ENCODE measurements around the gene RHOF.
"Not testable (repeated sequence)": the region's sequence is repeated elsewhere in the genome, so short reads cannot be mapped to it uniquely, and the experiment has no call there.

Gene RHOF

DNA sequence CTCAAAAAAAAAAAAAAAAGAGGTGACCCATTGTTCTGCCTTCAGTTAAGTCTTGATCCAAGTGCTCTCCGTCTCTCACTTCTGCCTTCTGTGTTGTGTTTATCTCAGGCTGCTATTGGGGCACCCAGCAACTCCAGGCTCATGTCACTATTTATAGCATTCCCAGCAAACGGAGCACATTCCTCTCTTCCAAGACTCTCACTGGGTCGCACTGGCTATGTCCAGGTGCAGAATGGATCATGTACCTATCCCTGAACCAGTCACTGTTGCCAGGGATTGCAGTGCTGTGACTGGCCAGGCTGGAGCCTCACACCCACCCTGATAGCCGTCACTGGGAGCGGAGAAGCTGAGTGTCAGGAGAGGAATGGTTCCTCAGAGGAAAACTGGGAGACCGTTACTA is 31.2 kb downstream of the RHOF start:
- H3K79me1 ChIP-seq (ENCODE audit: low read length), result no peaks in the 10 kb centered on the region
- no peak overlapping the region for H2AK5ac ChIP-seq (ENCODE audit: low read length)
- WGBS (ENCODE audit: extremely low coverage, insufficient coverage, insufficient read length), result no CpG with 5 or more reads among the region's 6 CpGs
- H3K4ac ChIP-seq (ENCODE audit: low read depth, low read length), result no peak overlapping the region
- H4K12ac ChIP-seq (ENCODE audit: low read depth, low read length), result no peak overlapping the region
- H3K9me3 ChIP-seq (ENCODE audit: insufficient read depth, low read depth, low read length), result no peaks in the 10 kb centered on the region
- no peak overlapping the region for H3K27ac ChIP-seq (ENCODE audit: low read depth, low read length)
- H2AFZ ChIP-seq (ENCODE audit: insufficient read depth, low read length, poor library complexity), result no peak overlapping the region
- H3K4me2 ChIP-seq (ENCODE audit: low read length), result no peak overlapping the region
- no peak overlapping the region for H3K9ac ChIP-seq (ENCODE audit: low read length)
- H3K4me3 ChIP-seq (ENCODE audit: low read depth, low read length), result no peak overlapping the region
- no peaks in the 10 kb centered on the region for H3K27me3 ChIP-seq (ENCODE audit: insufficient read depth, low read length)
- no peak overlapping the region for H2BK120ac ChIP-seq (ENCODE audit: insufficient read depth, low read length, poor library complexity)
- no peak overlapping the region for H2BK5ac ChIP-seq (ENCODE audit: low read depth, low read length, poor library complexity)
- peaks cover 7 to 18% of the 10 kb centered on the region in 2 experiments for H3K4me1 ChIP-seq (ENCODE audit: control insufficient read depth in 1 of 2, insufficient read depth in 2 of 2, low read length in 2 of 2)
- no peak overlapping the region for H3K23ac ChIP-seq (ENCODE audit: low read length)
- H2BK12ac ChIP-seq (ENCODE audit: low read length), result no peak overlapping the region
- H3K18ac ChIP-seq (ENCODE audit: low read length), result no peak overlapping the region
- peaks cover 6 to 11% of the 10 kb centered on the region in 2 experiments for H3K36me3 ChIP-seq (ENCODE audit: control insufficient read depth in 1 of 2, insufficient read depth in 2 of 2, low read length in 2 of 2)
- no peak overlapping the region for H4K8ac ChIP-seq (ENCODE audit: low read depth, low read length)
- DNase-seq, result no peak
- H4K91ac ChIP-seq (ENCODE audit: low read depth, low read length), result no peak overlapping the region
- no peak overlapping the region for H3K14ac ChIP-seq (ENCODE audit: low read length)
- H3K79me2 ChIP-seq (ENCODE audit: control insufficient read depth, insufficient read depth, low read length, poor library complexity), result no peaks in the 10 kb centered on the region

DNA sequence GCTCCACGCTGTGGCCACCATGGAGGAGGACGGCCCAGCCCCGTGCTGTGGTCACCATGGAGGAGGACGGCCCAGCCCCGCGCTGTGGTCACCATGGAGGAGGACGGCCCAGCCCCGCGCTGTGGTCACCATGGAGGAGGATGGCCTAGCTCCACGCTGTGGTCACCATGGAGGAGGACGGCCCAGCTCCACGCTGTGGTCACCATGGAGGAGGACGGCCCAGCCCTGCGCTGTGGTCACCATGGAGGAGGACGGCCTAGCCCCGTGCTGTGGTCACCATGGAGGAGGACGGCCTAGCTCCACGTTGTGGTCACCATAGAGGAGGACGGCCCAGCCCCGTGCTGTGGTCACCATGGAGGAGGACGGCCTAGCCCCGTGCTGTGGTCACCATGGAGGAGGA is 35.0 kb downstream of the RHOF start:
- H4K12ac ChIP-seq (ENCODE audit: low read depth, low read length), result not testable (repeated sequence)

GRCh38 chr12:121755591-121755990 is 37.9 kb downstream of the RHOF start:
- Histone ChIP-seq H3K27ac (ENCODE audit: low read depth, low read length) (no peak overlapping the region), H4K8ac (ENCODE audit: low read depth, low read length) (no peak overlapping the region), H3K79me2 (ENCODE audit: control insufficient read depth, insufficient read depth, low read length, poor library complexity) (no peaks in the 10 kb centered on the region), H3K27me3 (ENCODE audit: insufficient read depth, low read length) (no peaks in the 10 kb centered on the region), H3K36me3 (ENCODE audit: control insufficient read depth in 1 of 2, insufficient read depth in 2 of 2, low read length in 2 of 2) (peaks cover 14 to 19% of the 10 kb centered on the region in 2 experiments), H3K4me2 (ENCODE audit: low read length) (no peak overlapping the region), H3K14ac (ENCODE audit: low read length) (no peak overlapping the region), H2AFZ (ENCODE audit: insufficient read depth, low read length, poor library complexity) (no peak overlapping the region), H3K4ac (ENCODE audit: low read depth, low read length) (no peak overlapping the region), H3K9ac (ENCODE audit: low read length) (no peak overlapping the region), H3K4me1 (ENCODE audit: control insufficient read depth in 1 of 2, insufficient read depth in 2 of 2, low read length in 2 of 2) (peaks cover 0 to 3% of the 10 kb centered on the region in 2 experiments), H2AK5ac (ENCODE audit: low read length) (no peak overlapping the region), H4K12ac (ENCODE audit: low read depth, low read length) (no peak overlapping the region), H3K79me1 (ENCODE audit: low read length) (no peaks in the 10 kb centered on the region), H2BK120ac (ENCODE audit: insufficient read depth, low read length, poor library complexity) (no peak overlapping the region), H3K9me3 (ENCODE audit: insufficient read depth, low read depth, low read length) (peaks cover 1% of the 10 kb centered on the region), H2BK5ac (ENCODE audit: low read depth, low read length, poor library complexity) (no peak overlapping the region), H4K91ac (ENCODE audit: low read depth, low read length) (no peak overlapping the region), H3K23ac (ENCODE audit: low read length) (no peak overlapping the region), H2BK12ac (ENCODE audit: low read length) (no peak overlapping the region), H3K18ac (ENCODE audit: low read length) (no peak overlapping the region), H3K4me3 (ENCODE audit: low read depth, low read length) (no peak overlapping the region)
- no peak for DNase-seq
- no CpG with 5 or more reads among the region's 3 CpGs for WGBS (ENCODE audit: extremely low coverage, insufficient coverage, insufficient read length)

More for the DNA sequence above, 35.0 kb downstream of the RHOF start:
- H3K4ac ChIP-seq (ENCODE audit: low read depth, low read length); H4K8ac ChIP-seq (ENCODE audit: low read depth, low read length); H3K18ac ChIP-seq (ENCODE audit: low read length); H3K4me2 ChIP-seq (ENCODE audit: low read length); H2AFZ ChIP-seq (ENCODE audit: insufficient read depth, low read length, poor library complexity); H3K14ac ChIP-seq (ENCODE audit: low read length); H3K9me3 ChIP-seq (ENCODE audit: insufficient read depth, low read depth, low read length); H4K91ac ChIP-seq (ENCODE audit: low read depth, low read length); H3K36me3 ChIP-seq (ENCODE audit: control insufficient read depth in 1 of 2, insufficient read depth in 2 of 2, low read length in 2 of 2); H3K79me2 ChIP-seq (ENCODE audit: control insufficient read depth, insufficient read depth, low read length, poor library complexity); DNase-seq; H2AK5ac ChIP-seq (ENCODE audit: low read length); H3K23ac ChIP-seq (ENCODE audit: low read length); H3K27ac ChIP-seq (ENCODE audit: low read depth, low read length); H2BK12ac ChIP-seq (ENCODE audit: low read length); H3K9ac ChIP-seq (ENCODE audit: low read length); H3K79me1 ChIP-seq (ENCODE audit: low read length); H3K27me3 ChIP-seq (ENCODE audit: insufficient read depth, low read length); H2BK120ac ChIP-seq (ENCODE audit: insufficient read depth, low read length, poor library complexity); H2BK5ac ChIP-seq (ENCODE audit: low read depth, low read length, poor library complexity); H3K4me3 ChIP-seq (ENCODE audit: low read depth, low read length): not testable (repeated sequence)
- peaks cover 3 to 10% of the 10 kb centered on the region in 2 experiments for H3K4me1 ChIP-seq (ENCODE audit: control insufficient read depth in 1 of 2, insufficient read depth in 2 of 2, low read length in 2 of 2)
- WGBS (ENCODE audit: extremely low coverage, insufficient coverage, insufficient read length), result no CpG with 5 or more reads among the region's 22 CpGs

GRCh38 chr12:121754836-121755235 is 38.7 kb downstream of the RHOF start:
- no peak for DNase-seq
- Histone ChIP-seq H4K12ac (ENCODE audit: low read depth, low read length) (no peak overlapping the region), H2BK5ac (ENCODE audit: low read depth, low read length, poor library complexity) (no peak overlapping the region), H3K4ac (ENCODE audit: low read depth, low read length) (no peak overlapping the region), H3K4me3 (ENCODE audit: low read depth, low read length) (no peak overlapping the region), H3K36me3 (ENCODE audit: control insufficient read depth in 1 of 2, insufficient read depth in 2 of 2, low read length in 2 of 2) (peaks cover 18 to 26% of the 10 kb centered on the region in 2 experiments), H2BK12ac (ENCODE audit: low read length) (no peak overlapping the region), H3K27me3 (ENCODE audit: insufficient read depth, low read length) (no peaks in the 10 kb centered on the region), H4K91ac (ENCODE audit: low read depth, low read length) (no peak overlapping the region), H3K18ac (ENCODE audit: low read length) (no peak overlapping the region), H3K79me1 (ENCODE audit: low read length) (no peaks in the 10 kb centered on the region), H2AFZ (ENCODE audit: insufficient read depth, low read length, poor library complexity) (no peak overlapping the region), H3K27ac (ENCODE audit: low read depth, low read length) (no peak overlapping the region), H3K9ac (ENCODE audit: low read length) (no peak overlapping the region), H3K23ac (ENCODE audit: low read length) (no peak overlapping the region), H3K9me3 (ENCODE audit: insufficient read depth, low read depth, low read length) (peaks cover 3% of the 10 kb centered on the region), H2AK5ac (ENCODE audit: low read length) (no peak overlapping the region), H4K8ac (ENCODE audit: low read depth, low read length) (no peak overlapping the region), H2BK120ac (ENCODE audit: insufficient read depth, low read length, poor library complexity) (no peak overlapping the region), H3K4me1 (ENCODE audit: control insufficient read depth in 1 of 2, insufficient read depth in 2 of 2, low read length in 2 of 2) (peaks cover 0 to 3% of the 10 kb centered on the region in 2 experiments), H3K14ac (ENCODE audit: low read length) (no peak overlapping the region), H3K4me2 (ENCODE audit: low read length) (no peak overlapping the region), H3K79me2 (ENCODE audit: control insufficient read depth, insufficient read depth, low read length, poor library complexity) (no peaks in the 10 kb centered on the region)
- WGBS (ENCODE audit: extremely low coverage, insufficient coverage, insufficient read length), result no CpG with 5 or more reads among the region's 11 CpGs

Measured in trophoblast cell (in vitro differentiated cells and primary cell).